ENCODE measurements around the gene GIPC1.

Gene GIPC1

GRCh38 chr19:14528419-14529253, 32.7 kb upstream of the GIPC1 start:
- DNase-seq (ENCODE audit: low read depth) = no peak

GRCh38 chr19:14526423-14526822, 30.5 kb upstream of the GIPC1 start:
- TF ChIP-seq MYC (IDR thresholded peaks at IDR 0.05; ENCODE audit: low read depth, low read length) (no peak), MAX (IDR thresholded peaks at IDR 0.05; ENCODE audit: low read depth, low read length) (no peak), POLR2A (IDR thresholded peaks at IDR 0.05; ENCODE audit: extremely low read depth, insufficient read length) (no peak), CTCF (IDR thresholded peaks at IDR 0.05; ENCODE audit: low read depth, low read length) (no peak)
- no peak for DNase-seq (ENCODE audit: low read depth)
- no peak overlapping the region for H3K4me3 ChIP-seq (ENCODE audit: low read depth, low read length)

More at GRCh38 chr19:14528419-14529253, 32.7 kb upstream of the GIPC1 start:
- TF ChIP-seq MAX (IDR thresholded peaks at IDR 0.05; ENCODE audit: low read depth, low read length) (no peak), MYC (IDR thresholded peaks at IDR 0.05; ENCODE audit: low read depth, low read length) (no peak), POLR2A (IDR thresholded peaks at IDR 0.05; ENCODE audit: extremely low read depth, insufficient read length) (no peak), CTCF (IDR thresholded peaks at IDR 0.05; ENCODE audit: low read depth, low read length) (no peak)
- peak overlapping the region; percentile 47 for H3K4me3 ChIP-seq (ENCODE audit: low read depth, low read length)

- TF ChIP-seq MYC (IDR thresholded peaks at IDR 0.05; ENCODE audit: low read depth, low read length) = no peak
- no peak for TF ChIP-seq POLR2A (IDR thresholded peaks at IDR 0.05; ENCODE audit: extremely low read depth, insufficient read length)
- no peak for TF ChIP-seq MAX (IDR thresholded peaks at IDR 0.05; ENCODE audit: low read depth, low read length)
- TF ChIP-seq CTCF (IDR thresholded peaks at IDR 0.05; ENCODE audit: low read depth, low read length) = no peak
- no peak overlapping the region for H3K4me3 ChIP-seq (ENCODE audit: low read depth, low read length)
- no peak for DNase-seq (ENCODE audit: low read depth)
These were observed 29.8 kb upstream of the GIPC1 start for GRCh38 chr19:14525729-14526128.

GRCh38 chr19:14520543-14520942, 24.6 kb upstream of the GIPC1 start:
- no peak for TF ChIP-seq CTCF (IDR thresholded peaks at IDR 0.05; ENCODE audit: low read depth, low read length)
- TF ChIP-seq POLR2A (IDR thresholded peaks at IDR 0.05; ENCODE audit: extremely low read depth, insufficient read length) = no peak
- TF ChIP-seq MAX (IDR thresholded peaks at IDR 0.05; ENCODE audit: low read depth, low read length) = no peak
- no peak for TF ChIP-seq MYC (IDR thresholded peaks at IDR 0.05; ENCODE audit: low read depth, low read length)
- no peak overlapping the region for H3K4me3 ChIP-seq (ENCODE audit: low read depth, low read length)
- DNase-seq (ENCODE audit: low read depth) = no peak

- TF ChIP-seq MYC (IDR thresholded peaks at IDR 0.05; ENCODE audit: low read depth, low read length) = no peak
- TF ChIP-seq CTCF (IDR thresholded peaks at IDR 0.05; ENCODE audit: low read depth, low read length) = no peak
- TF ChIP-seq POLR2A (IDR thresholded peaks at IDR 0.05; ENCODE audit: extremely low read depth, insufficient read length) = no peak
- no peak for TF ChIP-seq MAX (IDR thresholded peaks at IDR 0.05; ENCODE audit: low read depth, low read length)
- H3K4me3 ChIP-seq (ENCODE audit: low read depth, low read length) = no peak overlapping the region
- DNase-seq (ENCODE audit: low read depth) = peak; percentile 22
These were observed 24.0 kb upstream of the GIPC1 start for GRCh38 chr19:14519860-14520407.

All from NB4 (cell line).